Hematopoietic multipotent progenitor cell treated with erythropoietin and hydrocortisone succinate and interleukin-3 and kit ligand, for 17 days (in vitro differentiated cells): Measurements from ENCODE around the gene PSAPL1.

ENCODE experiments used
- DNase-seq: peaks from one replicate; pipeline ENCODE4 v3.0.0-alpha.2; 2015; ENCODE audit warnings: low spot score

PSAPL1 gene

DNA sequence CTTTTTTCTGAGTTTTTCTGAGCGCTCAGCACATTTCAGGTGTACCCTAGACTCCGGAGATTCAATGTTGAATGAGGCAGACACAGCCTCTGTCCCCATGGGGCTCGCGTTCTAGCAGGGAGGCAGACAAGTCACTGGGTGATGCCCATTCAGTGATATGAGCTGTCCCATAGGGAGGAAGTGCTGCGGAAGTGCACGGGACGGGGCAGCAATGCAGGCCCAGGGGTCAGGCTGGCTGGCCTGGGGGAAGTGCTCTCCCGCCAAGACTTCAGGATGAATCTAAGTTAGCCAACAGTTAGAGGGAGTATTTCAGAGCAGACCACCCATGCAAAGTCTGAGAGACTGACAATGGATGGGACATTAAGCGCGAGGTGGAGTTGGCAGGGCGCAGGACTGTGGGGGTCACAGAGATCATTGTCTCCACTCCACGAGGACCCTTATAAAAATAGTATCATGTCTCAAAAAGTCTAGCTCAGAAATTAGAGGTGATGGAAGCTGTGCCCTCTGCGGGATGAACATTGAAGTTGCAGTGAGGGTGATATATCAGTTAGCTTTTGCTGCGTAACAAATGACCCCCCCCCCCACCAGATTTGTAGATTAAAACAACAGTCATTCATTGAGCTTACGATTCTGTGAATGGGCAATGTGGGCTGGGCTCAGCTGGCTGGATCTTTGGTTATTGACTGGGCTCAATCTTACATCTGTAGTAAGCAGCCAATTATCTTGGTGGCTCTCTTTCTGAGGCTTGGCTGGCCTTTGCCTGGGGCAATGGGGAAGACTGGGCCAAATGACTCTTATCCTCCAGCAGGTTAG, 16.4 kb downstream of the PSAPL1 start:
- DNase-seq: no peak

DNA sequence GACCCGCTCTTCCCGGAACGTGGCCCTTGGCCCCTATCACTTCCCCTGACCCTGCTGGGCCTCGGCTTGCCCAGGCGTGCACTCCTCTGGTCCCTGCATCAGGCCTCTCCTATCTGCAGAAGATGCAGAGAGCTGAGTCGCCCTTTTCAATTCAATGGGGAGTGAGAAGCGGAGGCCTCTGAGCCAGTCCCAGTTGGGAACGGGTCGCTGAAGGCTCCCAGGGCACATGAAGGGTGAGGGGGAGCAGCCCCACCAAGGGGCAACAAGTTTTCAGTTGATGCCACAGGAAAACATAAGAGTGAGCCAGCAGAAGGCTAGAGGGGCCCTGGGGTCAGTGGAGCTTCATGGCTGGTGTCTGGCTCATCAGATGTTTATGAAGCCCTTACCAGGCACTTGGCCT, 17.1 kb downstream of the PSAPL1 start:
- no peak for DNase-seq

DNA sequence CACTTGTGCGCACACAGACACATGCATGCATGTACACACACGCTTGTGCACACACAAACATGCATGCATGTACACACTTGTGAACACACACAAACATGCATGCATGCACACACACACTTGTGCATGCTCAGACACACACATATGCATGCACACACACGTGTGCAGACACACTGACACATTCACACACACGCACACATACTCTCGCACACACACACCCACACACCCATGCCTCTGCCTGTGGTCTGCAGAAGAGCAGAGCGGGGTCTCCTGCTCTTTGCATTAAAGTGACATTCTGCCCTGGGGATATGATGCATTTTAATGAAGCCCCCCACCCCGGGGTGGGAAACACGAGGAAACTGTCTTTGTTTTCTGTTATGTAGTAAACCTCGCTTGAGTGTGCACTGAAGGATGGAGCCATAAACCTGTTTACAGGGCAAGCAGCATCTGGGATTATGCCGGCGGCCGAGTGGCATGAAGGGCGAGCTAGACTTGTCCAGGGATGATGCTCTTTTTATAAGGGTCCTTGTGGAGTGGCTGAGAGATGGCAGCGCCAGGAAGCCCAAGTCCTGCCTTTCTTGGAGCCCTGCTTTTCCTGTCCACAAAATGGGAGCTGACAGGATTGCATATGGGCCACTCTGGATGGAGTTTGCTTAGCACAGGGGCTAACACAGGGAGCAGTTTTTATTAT, 17.8 kb downstream of the PSAPL1 start:
- DNase-seq: no peak

DNA sequence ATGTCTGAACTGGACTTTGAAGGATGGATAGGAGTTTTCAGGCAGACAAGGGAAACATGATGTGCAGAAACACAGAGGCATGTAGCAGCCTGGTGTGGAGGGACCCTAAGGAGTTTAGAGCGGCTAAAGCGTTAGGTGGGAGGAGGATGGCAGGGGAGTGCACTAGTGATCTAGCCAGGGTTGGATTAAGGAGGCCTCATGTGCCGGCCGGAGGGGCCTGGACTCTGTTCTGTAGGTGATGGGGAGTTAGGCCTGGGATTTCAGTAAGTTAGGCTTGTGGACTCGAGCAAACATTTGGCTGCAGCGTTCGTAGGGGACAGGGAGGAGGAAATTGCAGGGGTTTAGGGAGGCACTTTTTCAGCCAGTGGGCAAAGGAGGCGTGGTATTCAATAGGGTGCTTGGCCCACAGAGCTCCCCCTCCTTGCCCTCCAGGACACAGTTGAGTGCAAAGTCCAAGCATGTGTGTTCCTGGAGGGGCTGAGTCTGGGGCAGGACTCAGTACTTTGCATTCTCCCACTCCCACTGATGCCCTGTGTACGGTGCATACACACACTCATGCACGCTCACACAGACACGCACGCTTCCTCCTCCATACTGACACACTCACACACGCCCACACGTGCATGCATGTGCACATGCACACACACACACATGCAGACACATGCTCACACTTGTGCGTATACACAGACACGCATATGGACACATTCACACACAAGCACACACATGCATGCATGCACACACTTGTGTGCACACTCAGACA, 18.6 kb downstream of the PSAPL1 start:
- no peak for DNase-seq

DNA sequence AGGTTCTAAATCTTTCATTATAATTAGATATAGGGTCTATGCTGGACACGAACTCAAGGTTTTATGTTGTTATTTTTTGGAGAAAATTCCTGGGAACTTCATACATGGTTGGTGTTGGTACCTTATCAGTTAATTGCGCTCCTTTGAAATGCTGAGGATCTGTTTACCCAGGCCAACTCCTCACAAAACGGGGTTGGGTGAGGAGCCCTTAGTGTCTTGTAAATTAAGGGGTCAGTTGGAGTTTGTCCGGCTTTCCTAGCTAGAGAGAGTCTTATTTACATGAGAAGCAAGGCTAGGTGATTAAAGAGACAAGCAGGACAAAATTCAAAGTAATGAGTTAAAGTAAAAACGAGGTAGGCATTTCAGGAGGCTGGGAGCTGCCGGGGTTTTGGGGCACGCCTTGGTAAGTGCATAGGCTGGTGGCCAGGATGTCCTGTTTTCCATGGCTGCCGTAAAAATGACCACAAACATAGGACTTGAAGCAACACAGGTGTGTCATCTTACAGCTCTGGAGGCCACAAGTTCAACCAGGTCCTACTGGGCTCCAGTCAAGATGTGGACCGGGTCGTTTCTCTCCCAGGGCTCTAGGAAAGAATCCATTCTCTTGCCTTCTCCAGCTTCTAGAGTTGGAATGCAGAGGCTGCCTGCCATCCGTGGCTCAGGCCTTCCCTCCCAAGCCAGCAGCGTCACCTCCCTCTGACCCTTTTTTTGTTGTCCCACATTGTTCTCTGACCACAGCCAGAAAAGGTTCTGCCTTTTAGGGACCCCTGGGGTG, 19.8 kb downstream of the PSAPL1 start:
- no peak for DNase-seq

DNA sequence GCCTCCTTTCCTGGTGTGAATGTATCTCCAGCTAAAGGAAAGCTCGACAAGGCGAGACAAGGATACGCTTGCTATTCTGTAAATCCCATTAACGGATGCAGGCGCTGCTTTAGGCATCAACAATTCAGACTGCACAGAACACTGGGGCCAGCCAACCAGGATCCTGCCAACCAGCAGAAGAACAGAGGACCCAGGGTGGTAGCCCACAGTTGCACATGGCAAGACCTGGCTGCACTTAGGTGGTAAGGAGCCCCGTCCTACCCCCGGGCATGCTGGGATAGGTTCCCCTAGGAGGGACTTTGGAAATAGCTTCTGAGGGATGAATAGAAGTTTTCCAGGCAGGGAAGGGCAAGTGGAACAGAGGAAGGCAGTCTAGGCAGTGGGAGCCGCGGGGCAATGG, 20.7 kb downstream of the PSAPL1 start:
- DNase-seq: no peak

DNA sequence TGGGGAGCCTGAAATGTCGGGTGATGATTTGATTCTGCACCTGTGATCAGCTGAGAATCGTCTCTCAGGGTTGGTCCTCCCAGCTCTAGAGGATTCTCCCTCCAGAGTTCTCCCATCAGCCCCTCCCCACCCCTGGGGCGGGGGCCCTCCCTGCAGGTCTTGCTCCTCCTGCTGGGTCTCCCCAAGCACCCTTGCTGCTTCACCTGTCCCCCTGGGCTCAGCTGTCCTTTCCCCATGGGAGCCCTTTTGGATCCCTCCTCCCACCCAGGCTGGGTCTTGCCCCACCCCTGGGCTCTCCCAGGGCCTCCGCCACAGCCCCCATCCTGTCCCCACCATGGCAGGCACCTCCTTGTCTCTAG, 22.2 kb downstream of the PSAPL1 start:
- no peak for DNase-seq

DNA sequence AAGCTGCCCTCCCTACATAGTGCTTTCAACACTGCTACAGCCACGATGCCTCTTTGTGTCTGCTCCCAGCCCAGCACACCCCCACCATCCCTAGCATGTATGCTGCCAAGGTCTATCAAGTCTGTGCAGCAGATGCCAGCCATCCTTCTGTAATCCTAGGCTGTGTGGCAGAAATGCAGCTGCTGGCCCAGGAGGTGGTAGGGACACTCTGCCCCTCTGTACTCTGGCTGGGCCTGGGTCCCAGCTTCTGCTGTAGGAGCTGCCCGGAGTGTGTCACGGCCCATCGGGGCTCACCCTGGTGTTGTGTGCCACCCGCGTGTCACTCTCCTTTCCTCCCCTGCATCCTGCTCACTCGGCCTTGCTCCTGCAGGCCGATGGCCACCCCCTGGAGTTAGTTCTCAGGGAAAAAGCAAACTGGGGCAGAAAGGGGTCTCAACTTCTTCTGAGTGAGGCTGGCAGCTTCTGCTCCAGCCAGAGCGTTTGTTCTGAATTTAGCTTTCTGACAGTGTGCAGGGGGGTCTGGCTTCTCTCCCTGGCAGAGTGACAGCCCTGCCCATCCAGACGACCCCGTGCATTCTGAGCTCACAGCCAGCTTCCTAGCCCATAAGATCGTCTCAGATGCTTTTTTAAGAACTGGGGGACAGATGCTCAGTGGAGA, 22.7 kb downstream of the PSAPL1 start:
- no peak for DNase-seq

DNA sequence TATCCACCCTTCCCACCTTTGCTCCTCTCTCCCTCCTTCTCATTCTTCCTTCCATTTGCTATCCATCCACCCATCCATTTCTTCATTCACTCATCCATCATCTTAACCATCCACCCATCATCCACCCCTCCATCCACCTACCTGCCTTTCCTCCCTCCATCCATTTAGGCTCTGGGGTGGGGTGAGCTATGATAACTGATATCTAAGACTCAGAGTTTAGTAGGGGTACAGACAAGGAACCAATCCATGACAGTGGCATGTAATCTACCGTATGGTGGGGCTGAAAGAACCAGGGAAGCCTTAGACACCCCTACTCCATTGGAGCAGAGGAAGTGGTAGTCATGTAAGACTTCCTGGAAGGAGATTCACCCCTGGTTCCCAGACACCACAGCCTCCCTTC, 23.2 kb downstream of the PSAPL1 start:
- no peak for DNase-seq

DNA sequence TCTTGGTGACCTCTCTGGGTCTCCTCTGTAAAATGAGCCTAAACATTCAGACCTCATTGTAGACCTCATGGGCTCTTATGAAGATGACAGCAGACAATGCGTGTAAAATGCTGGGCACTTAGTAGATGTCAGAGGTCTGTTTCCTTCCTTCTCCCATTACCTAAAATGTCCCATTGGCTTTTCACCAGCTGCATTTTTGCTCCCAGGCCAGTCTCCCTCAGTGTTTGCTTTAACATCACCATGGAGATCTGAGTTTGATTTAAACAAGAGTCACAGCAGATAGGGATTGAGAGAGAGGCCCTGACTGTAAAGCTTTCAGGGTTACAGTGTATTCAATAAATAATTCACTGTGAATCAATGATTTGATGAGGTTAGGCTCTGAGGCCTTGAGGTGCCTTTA, 24.3 kb downstream of the PSAPL1 start:
- DNase-seq: no peak

DNA sequence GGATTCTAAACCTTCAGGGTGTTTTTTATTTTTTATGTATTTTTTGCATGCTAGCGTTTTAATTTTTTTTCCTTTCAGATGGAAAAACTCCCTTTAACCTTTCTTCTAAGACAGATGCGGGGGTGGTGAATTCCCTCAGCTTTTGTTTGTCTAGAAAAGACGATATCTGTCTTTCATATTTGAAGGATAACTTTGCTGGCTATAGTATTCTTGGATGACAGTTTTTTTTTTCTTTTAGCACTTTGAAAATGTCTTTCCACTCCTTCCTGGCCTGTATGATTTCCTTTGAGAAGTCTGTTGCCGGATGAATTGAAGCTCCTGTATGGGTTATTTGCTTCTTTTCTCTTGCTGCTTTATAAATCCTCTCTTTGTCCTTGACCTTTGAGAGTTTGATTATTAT, 26.6 kb downstream of the PSAPL1 start:
- DNase-seq: no peak

DNA sequence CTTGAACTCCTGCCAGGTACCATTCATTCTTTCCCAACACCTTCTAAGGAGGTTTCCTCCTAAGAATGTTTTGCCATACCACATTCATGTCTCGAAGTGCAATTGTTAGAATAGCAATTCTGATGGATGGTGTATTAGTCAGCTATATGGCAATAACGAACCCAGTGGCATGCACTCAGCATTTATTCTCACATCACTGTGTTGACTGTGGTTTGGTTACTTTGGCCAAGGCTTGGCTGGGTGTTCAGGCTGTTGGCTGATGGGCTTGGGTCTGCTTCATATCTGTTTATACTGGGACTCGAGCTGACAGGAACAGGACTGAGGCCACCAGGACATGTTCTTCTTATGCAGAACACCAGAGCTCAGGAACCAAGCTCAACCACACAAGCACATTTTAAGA, 31.7 kb downstream of the PSAPL1 start:
- no peak for DNase-seq

DNA sequence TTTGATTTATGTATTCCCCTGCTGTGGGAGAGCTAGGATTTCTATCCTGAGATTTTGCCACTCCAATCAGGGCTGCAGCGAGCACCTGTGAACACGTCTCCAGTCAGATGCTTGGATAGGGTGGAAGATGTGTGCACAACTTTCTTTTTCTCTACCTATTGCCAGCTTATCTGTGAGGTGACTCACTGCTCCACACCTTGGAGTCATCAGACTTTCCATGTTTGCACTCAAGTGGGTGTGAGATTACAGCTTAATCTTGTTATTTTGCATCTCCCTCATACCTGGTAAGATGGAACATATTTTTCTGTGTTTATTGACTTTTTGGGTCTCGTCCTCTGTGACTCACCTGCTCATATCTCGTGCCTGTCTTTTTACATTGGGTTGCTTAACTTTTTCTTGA, 32.2 kb downstream of the PSAPL1 start:
- no peak for DNase-seq

DNA sequence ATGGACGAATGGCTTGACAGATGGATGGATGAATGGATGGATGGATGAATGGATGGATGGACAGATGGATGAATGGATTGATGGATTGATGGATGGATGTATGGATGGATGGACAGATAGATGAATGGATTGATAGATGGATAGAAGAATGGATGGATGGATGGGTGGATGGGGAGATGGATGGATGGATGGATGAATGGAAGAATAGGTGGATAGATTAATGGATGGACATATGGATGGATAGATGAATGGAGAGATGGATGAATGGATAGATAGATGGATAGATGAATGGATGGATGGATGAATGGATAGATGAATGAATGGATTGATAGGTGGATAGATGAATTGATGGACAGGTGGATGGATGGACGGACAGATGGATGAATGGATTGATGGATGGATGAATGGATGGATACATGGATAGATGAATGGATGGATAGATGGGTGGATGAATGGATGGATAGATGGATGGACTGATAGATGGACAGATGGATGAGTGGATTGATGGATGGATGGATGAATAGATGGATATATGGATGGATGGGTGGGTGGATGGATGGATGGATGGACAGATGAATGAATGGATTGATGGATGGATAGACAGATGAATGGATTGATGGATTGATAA, 33.9 kb downstream of the PSAPL1 start:
- DNase-seq: no peak

DNA sequence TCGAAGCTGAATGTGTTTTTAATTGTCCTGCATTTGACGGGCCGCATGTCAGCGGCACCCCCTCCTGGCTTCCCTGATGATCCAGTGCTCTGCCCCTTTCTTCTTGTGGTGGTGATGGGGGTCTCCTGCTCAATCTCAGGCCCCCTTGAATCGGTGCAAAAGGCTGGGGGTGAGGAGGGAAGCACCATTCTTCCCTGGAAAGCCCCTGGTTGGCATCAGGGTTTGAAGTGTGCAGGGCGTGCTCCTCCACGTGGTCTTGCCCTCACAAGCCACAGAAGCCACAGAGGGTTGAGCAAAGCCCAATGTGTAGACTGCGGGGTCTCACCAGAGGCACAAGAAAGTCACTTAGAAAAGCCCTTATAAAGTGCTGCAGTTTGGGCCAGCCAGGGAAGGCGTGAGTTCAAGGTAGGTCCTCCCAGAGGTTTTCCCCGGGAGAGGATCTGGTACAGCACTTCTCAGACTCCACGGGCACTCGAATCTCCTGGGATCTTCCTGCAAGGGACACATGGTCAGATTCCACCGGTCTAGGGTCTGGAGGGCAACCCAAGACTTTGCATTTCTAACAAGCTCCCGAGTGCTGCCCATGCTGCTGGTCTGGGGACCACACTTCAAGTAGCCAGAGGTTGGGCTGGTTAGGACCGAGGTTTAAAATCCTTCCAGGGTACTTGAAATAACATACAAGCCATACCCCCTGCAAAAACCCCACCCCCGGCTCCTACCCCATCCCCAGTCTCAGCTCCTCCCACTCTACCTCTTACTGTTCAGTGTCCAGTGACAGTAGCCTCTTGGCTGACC, 35.1 kb downstream of the PSAPL1 start:
- DNase-seq: no peak

DNA sequence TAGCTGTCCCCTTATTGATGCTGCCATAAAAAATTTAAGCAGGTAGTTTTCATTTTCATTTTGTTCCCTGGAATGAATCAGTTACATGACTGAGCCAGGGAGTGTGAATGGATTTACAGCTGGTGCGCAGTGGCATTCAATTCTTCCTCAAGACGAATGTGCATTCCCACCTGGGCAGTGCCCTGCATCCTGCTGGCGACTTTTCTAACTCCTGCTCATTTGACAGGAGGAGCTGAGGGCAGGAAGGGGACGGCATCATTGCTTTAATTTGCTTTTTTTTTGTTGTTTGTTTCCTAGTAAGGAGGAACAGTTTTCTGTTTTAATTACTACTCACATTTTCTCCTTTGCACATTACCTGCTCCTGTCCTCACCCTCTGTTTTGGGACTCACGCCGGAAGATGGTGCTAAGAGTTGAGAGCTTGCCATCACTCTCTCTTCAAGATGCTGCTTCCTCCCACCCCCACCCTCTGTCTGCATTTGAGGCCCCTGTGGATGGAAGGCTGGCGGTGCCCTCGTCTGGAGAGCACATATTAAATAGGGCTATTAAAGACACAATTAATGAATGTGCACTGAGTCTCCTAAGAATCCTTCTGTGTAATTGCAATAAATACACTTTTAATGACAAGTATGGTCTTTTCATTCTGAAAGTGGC, 35.8 kb downstream of the PSAPL1 start:
- DNase-seq: no peak

DNA sequence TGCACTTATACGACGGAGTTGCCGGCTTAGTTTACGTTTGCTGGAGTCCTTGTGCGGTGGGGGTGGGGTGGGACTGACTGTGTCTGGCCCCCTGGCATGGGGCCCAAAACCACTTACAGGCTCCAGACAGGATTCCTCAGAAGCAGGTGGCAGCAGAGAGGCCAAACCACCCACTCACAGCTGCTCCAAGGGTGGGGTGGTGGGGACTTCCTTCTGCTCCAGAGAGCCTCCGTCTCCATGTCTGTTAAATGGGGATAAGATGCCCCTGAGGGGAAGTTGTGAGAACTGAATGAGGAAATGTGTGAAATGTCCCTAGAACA, 36.7 kb downstream of the PSAPL1 start:
- DNase-seq: no peak

DNA sequence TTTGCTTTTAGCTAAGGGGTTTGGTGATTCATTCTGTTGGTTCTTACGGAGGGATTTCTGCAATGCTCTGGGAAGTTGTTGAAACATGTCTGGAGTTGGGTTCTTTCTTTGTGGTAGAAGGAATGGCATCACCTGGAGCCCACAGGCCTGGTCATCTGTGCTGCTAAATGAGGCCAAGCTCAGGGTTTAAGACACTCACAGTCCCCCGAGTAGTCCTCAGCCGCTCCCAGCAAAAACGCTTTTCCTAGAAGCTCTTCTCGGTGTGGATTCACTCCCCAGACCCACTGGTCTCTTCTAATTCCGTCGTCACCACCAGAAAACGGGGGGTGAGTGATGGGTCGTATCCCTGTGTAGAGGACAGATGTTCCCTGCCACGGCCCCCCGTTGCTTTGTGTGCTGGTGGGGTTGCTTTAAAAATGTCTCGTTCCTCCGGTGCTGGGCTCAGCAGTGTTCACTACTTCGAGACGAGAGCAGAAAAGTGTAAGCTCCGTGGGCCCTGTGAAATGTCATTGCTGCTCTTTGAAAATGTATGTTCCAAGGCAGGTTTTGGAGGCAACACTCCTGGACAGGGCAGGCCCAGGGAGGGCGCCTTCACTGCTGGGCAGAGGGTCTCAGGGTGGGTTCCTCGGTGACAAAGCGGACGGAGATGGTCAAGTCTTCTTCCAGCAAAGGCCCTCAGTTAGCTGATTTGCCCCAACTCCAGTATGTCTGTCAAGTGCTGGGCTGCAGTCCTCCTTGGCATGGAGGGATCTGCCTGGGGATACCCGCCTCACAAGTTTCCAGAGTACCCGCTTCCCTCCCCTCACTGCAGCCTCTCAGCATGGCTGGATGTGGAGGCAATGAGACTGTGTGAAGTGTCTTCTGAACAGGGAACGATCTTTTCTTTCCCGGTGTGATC, 37.3 kb downstream of the PSAPL1 start:
- no peak for DNase-seq
